ENCODE measurements around the gene GRM7.

- TF ChIP-seq CTCF (IDR thresholded peaks at IDR 0.05; ENCODE audit: low read depth, low read length) (no peak), EZH2phosphoT487 (IDR thresholded peaks at IDR 0.05; ENCODE audit: low read depth) (no peak)
These were observed 898.7 kb downstream of the GRM7 start for GRCh38 chr3:7759630-7760029.
